HG03064 (cell line): ENCODE data around the gene USP47.

Source experiments
- ATAC-seq: cut with Tn5 transposase; IDR thresholded peaks from one replicate; pipeline ENCODE4 v1.9.1; 2021; ENCODE audit warnings: low read depth; ENCODE audit not compliant: unreplicated experiment

The USP47 gene

DNA sequence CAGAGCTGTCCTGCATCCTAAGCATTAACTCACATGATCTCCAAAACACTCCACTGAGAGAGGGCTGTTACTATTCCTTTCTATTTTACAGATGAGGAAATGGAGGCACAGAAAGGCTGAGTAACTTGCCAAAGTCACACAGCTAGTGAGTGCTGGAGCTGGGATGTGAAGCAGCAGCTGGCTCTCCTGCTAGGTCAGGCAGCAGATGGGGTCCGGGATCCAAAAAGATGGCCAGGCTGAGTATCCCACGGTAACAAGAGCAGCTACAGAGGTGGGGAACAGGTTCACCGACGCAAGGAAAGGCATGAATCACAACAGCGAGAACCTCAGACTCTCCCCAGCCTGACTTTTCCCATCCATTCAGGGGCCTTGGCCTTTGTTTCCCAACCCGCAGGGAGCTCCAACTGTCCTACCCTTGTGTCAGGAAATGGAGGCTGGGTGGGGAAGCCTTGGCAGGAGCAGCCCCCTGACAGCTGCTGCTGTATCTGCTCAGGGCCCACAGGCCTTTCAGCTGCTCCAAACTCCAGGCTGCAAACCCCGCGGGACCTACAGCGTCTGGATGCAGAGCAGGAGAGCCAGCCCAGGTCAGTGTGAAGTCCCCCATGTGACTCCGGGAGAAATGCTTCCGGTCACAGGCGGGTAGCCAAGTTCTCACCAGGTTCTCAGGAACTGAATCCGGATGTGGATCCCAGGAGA is 137.2 kb downstream of the USP47 start:
- ATAC-seq, result no peak

DNA sequence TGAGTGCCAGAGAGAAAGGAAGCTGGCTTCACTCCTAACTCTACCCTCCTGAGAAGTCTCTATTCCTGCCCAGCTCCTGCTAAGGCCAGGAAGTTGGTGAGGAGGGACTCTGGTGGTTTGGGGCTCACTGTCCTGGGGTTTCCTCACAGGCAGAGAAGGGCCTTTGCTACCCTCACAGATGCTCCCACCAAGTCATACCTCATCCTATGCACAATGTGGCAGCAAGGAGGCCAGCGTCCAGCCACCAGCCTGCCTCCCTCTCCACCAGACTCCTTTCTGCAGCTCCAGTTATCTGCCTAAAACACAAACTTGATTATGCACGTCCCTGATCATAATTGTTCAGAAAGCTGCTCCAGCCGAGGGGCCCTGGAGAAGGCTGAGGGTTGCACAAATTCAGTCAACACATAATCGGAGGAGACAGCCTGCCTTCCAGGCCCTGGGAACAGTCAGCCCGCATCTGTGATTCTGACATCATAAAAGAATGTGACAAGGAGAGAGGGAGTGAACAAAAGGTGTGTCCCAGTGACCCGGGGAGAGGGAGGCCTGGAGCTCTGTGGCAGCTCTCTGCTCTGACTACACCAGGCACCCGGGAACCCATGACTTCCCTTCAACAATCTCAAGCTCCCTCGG is 137.8 kb downstream of the USP47 start:
- ATAC-seq, result no peak

DNA sequence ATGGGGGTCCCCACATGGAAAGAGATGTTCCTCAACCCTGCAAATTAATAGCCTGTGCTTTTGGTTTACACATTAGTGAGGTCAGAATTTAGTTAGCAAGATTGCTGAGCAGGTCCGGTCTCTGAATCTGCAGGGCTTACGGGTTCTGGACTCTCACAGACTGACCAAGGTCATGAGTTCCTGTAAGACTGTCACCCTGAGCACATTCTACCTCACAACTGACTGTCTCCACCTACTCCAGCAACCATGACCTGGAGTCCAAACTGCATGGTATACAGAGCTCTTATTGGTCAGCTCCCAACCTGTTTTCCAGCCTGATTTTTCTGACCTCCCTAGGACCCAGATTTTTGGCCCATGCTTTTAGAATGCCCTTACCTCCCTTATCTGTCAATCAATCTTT is 138.4 kb downstream of the USP47 start:
- ATAC-seq, result no peak

DNA sequence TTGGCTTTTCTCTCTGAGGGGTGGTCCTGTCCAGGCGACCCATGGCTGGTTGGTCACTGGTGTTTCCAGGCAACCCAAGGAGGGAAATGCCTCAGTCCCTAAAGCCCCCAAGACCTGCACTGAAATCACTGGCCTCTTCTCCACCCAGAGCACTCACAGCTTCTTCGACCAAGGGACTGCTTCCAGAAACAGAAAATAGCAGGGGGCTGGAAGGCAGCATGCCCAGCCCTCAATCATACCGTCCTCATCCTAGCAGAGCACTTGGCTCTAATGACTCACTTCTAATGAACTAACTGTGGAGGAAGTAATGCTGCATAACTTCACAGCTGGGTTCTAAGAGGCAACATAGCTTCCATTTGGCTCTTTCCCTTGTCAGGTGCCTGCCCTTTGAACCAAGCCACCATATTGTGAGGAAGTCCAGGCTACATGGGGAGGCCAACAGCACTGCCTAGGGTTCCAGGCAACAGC is 139.1 kb downstream of the USP47 start:
- ATAC-seq, result no peak

GRCh38 chr11:11981364-11981763 is 139.6 kb downstream of the USP47 start:
- ATAC-seq, result no peak

- ATAC-seq, result no peak
These were observed 140.1 kb downstream of the USP47 start for GRCh38 chr11:11981840-11982239.

- no peak for ATAC-seq
These were observed 140.7 kb downstream of the USP47 start for GRCh38 chr11:11982461-11982860.

DNA sequence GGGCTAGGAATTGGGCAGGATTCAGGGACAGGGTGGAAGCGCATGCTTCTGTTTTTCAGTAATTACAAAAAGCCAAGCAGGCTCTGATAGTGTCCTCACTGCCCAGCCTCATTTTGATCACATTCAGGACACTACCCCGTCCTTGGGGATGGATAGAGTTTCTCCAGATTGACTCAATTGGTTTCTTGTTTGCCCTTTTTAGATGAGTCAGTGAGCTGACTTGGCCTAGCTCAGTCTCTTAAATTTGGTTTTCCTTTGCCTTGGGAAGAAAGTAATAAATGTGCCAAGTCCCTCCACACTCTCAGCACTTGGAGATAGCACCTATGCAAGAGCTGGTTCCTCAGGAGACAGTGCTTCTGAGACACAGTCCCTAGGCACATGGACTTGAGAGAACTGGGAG is 141.2 kb downstream of the USP47 start:
- ATAC-seq, result no peak

DNA sequence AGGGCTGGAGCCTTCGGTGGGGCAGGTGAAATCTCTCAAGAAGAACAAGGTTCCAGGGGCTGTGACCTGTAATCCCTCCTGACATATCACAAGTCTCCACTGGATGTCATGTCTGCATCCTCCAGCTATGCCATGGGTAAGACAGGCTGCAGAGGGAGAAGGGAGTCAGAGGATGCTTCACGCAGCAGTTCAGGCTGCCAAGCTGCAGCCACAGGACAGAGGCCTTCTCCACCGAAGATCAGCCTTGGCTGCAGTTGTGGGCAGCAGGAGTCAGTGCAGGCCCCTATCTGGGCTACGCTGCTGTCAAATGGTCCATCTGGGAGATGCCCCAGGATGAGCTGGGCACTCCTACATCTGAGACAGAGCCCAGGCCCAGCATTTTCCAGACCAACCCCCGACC is 141.7 kb downstream of the USP47 start:
- no peak for ATAC-seq

DNA sequence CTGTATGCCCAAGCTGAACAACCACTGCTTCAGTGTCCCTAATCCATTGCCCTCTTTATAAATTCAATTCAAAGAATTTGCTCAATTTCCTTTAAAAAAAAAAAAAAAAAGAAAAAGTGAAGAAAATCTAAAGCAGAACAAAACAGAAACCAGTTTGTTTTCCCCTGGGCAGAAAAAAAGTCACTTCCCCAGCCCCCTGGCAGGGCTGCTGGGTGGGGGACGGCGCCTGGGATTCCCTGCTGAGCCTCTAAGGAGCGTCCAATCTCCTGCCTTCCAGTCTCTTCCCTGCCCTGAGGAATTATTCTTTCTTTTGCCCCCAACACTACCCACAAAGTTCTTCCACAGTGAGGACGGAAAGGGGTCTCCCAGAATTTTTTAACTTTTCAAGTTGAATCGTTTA is 142.8 kb downstream of the USP47 start:
- no peak for ATAC-seq

- no peak for ATAC-seq
These were observed 143.4 kb downstream of the USP47 start for GRCh38 chr11:11985016-11985715.

DNA sequence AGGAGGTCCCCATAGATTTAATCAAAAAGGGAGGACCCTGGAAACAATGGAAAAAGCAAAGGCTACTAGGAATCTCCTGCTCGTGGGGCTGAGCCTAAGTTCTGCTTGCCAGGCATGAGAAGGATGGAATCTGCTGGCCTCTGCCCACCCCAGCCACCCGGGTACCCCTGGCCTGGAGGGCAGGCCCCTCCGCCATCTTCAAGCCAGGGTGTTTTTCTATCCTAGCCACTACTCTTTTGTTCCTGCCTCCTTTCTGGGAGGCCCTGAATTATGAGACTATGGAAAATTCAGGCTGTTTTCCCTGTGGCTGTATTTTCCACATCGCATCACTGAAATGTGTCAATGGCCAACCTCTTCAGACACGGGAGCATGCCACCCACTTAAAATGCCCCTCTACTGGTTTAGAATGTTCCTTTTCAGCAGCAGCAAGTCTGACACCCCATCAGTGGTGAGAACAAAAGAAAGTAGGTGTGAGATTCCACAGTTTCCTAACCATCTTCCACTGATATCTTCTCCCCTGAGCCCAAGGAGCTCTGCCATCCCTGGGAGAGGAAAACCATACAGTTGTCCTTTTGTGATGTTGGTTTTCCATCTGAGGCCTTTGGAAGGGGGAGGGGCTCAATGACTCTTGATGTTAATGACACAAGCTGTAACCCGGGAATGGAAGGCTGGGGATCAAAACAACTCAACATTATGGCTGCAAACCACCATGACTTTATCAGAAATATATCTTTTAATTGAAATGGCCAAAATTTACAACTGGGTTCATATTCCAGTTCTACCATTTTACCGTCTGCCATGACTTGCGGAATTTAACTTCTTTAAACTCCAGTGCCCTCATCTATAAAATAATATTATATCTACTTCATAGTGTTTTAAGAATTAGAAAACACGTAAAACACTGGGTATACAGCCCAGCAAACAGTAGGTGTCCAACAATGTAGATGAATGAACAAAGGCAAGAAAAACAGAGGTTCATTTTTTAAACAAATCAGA is 144.5 kb downstream of the USP47 start:
- no peak for ATAC-seq

- ATAC-seq, result no peak
These were observed 145.8 kb downstream of the USP47 start for GRCh38 chr11:11987503-11988022.

DNA sequence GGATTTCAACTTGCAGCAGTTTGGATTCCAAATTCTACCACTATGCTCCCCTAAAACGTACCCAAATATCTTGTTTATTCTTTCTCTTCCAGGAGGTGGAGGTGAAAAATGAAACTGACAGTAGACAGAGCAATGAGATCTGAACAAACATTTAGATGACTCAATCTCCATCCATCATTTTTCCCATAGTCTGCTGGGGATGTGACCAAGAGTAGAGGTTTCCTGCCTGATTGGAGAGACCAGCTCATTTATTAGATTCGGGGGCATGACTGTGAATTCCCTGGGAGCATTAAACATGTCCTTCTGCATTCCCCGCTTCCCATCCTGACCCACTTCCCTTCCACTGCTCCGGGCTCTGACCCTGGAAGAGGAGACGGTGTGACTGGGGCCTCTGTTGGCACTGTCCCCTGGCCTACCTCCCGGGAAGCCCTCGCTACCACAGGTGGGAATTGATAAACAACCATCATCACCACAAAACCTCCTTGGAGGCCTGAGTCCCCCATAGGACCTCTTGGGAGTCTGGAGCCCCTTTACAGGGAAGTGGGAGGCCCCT is 146.4 kb downstream of the USP47 start:
- no peak for ATAC-seq

DNA sequence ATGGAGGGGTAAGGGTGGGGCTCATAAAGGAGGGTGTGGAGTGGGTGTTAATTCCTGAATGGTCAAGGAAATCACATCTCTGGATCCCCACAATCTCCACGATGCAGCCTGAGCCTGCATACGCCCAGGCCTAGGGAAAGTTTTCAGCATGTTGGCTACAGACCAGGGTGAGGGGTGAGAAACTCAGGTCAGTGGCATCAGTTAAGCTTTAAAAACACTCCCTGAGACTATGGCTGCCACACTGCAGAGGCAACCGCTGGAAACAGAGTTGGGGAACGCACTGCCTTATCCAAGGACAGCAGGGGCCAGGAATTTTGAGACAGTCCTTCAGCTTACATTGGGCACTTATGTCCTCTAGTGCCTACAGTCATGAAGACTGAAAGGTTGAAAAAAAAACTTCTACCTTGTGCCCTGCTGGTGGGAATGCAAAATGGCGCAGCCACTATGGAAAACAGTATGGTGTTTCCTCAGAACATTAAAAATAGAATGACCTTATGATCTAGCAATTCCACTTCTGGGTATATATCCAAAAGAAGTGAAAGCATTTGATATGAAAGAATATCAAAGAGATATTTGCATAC is 147.0 kb downstream of the USP47 start:
- ATAC-seq, result no peak

DNA sequence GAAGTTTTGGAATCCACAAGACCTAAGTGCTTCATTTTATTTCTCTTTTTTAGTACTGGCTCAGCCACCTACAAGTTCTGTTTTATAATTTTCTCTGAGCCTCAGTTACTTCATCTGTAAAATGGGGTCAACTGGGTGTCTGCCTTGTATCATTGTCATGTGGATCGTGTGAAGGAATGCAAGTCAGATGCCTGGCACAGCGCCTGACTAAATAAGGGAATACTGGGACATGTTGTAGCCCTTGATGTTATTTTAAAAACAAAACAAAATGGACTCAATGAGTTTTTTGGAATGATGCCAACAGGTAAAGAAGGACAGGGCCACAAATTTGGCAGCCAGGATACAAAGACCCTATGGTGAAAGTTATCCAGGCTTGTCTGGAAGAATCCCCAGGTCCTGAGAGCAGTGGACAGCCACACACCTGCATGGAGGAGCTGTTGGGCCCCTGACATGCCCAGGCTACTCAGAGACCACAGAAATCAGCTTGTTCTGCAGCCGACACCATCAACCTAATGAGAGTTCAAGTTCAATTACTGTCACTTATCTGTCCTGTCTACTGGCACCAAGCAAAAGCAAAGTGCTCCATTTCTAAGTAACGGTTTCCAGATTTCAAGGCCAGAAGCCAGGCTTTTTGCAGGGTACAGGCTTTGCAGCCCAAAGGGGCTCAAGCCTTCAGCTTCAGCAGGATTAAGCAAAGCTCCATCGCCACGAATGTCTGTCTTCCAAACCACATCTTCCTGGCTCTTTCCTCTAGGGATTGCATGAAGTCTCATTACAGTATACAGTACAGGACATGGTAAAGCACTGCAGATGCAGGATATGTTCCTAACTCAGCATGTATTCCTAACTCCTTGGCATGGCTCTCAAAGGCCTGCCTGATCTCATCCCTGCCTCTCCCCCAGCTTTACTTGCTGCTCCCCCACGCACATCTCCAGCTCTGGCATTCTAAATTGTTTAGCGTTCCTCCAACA is 148.3 kb downstream of the USP47 start:
- no peak for ATAC-seq

- ATAC-seq, result no peak
These were observed 150.8 kb downstream of the USP47 start for GRCh38 chr11:11992257-11993212.
